AG04450 (cell line): ENCODE measurements around the gene NMUR2. TPM values are rescaled to one million over a fixed set of nuclear protein-coding genes. Genes with fewer than 3 reads are reported as not detected.

ENCODE experiments used
- CTCF ChIA-PET: fragments of 300-600, 350-600 bp; formaldehyde crosslinking; extraction: SDS; loops from one replicate; lab custom pipeline; 2022; ENCODE audit warnings: antibody characterized with exemption, inconsistent platforms; lab: Charles Lee
- POLR2A ChIA-PET: fragments of 350-600 bp; formaldehyde crosslinking; extraction: SDS; loops from one replicate; lab custom pipeline; 2021; ENCODE audit warnings: antibody characterized with exemption, inconsistent platforms; lab: Yijun Ruan, JAX
- DNase-seq: peaks from one replicate; pipeline ENCODE4 v3.0.0-alpha.2; 2011; ENCODE audit warnings: low read depth, low spot score
- H3K27ac ChIP-seq: one replicate; pipeline ENCODE4 v1.5.1; 2012; ENCODE audit warnings: low read depth, low read length, control low read depth
- H3K27me3 ChIP-seq: one replicate; pipeline ENCODE4 v1.6.0; 2012; ENCODE audit warnings: low read length; ENCODE audit not compliant: control insufficient read depth, insufficient read depth
- H3K4me3 ChIP-seq: 2 replicates; pipeline ENCODE4 v1.5.1; 2011; ENCODE audit warnings: mild to moderate bottlenecking, low read depth, low read length, control low read depth
- H3K9me3 ChIP-seq: 2 replicates; pipeline ENCODE4 v1.5.1; 2012; ENCODE audit warnings: low read length; ENCODE audit not compliant: control insufficient read depth, insufficient read depth
- polyA plus RNA-seq: library from polyadenylated mRNA; depleted of rRNA; stranded (reverse); fragments of >200 nt; gene quantifications from 2 replicates; pipeline ENCODE4 v1.2.3, GENCODE V29; 2011
- TF ChIP-seq, protein P1 (sequence below): IDR thresholded peaks from 2 replicates; pipeline ENCODE4 v1.5.1; 2011; ENCODE audit warnings: low read depth, low read length, control low read depth, inconsistent platforms

Gene NMUR2
- polyA plus RNA-seq, 1 experiment: not detected

DNA sequence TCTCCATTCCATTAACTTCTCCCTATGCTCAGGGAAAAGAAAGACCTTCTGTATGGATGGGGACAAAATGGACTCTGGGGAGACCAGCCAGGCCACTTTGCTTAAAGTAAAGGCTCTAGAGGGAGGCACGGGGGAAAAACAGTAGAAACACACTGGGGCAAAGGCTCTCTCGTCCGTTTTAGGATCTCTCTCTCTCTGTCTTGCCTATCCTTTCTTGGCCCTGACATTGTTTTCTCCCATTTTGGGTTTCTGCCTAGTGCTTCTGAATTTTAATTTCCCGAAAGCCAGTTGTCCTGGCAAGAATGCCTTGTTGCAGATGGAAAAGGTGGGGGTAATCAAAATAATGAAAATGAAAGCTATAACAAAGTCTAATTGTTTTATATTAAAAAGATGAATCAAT, 28.2 kb downstream of the NMUR2 start:
- TF ChIP-seq, protein P1, sequence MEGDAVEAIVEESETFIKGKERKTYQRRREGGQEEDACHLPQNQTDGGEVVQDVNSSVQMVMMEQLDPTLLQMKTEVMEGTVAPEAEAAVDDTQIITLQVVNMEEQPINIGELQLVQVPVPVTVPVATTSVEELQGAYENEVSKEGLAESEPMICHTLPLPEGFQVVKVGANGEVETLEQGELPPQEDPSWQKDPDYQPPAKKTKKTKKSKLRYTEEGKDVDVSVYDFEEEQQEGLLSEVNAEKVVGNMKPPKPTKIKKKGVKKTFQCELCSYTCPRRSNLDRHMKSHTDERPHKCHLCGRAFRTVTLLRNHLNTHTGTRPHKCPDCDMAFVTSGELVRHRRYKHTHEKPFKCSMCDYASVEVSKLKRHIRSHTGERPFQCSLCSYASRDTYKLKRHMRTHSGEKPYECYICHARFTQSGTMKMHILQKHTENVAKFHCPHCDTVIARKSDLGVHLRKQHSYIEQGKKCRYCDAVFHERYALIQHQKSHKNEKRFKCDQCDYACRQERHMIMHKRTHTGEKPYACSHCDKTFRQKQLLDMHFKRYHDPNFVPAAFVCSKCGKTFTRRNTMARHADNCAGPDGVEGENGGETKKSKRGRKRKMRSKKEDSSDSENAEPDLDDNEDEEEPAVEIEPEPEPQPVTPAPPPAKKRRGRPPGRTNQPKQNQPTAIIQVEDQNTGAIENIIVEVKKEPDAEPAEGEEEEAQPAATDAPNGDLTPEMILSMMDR: no peak
- CTCF ChIA-PET: no interaction called here
- no peaks in the 10 kb centered on the region for H3K27me3 ChIP-seq

DNA sequence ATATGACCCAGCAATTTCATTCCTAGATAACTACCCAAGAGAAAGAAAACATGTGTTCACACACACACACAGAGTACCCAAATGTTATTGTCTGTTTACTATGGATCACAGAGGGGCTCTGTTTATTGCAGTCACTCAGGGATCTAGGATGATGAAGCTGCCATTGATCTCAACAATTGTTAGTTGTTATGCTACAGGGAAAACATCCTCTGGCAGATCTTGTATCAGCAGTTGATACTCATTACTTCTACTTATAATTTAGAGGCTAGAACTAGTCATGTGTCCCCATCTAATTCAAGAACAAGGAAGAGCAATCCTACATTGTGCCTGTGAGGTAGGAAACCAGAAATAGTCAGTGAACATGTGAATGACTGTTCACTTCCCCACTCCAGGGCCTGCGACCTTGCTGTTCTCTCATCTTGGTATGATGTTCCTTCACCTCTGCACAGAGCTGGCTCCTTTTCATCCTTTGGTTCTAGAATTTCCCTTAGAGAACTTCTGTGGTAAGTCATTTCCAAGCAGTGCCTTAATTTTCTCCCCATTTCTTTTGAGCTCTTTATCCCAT, 30.3 kb downstream of the NMUR2 start:
- Histone ChIP-seq H3K4me3 (no peak overlapping the region), H3K27ac (no peak overlapping the region), H3K27me3 (no peaks in the 10 kb centered on the region), H3K9me3 (no peaks in the 10 kb centered on the region)
- no peak for DNase-seq
- POLR2A ChIA-PET: no interaction called here
- CTCF ChIA-PET: no interaction called here
- TF ChIP-seq, protein P1: no peak

More for the DNA sequence above, 28.2 kb downstream of the NMUR2 start:
- DNase-seq: no peak
- Histone ChIP-seq H3K27ac (no peak overlapping the region), H3K9me3 (no peaks in the 10 kb centered on the region), H3K4me3 (no peak overlapping the region)
- POLR2A ChIA-PET: no interaction called here

DNA sequence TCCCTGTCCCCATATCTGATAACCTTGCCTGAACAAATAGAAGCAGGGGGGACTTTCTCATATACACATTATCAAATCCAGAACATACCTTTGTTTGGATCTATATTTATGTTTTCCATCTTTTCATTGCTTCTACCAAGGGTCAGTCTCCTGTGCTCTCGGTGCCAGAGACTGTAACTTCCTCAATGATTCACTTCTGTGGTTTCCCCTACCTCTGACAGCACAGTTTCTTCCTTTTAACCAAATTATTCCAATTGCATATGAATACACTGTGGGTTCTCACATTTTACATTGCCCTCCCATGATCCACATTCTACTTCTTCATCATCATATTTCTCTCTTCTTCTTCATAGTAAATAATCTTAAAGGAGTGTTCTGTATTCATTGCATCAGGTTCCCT, 32.2 kb downstream of the NMUR2 start:
- CTCF ChIA-PET: no interaction called here
- Histone ChIP-seq H3K27me3 (no peaks in the 10 kb centered on the region), H3K9me3 (no peaks in the 10 kb centered on the region), H3K4me3 (no peak overlapping the region), H3K27ac (no peak overlapping the region)
- no peak for DNase-seq
- POLR2A ChIA-PET: no interaction called here
- TF ChIP-seq, protein P1: no peak

DNA sequence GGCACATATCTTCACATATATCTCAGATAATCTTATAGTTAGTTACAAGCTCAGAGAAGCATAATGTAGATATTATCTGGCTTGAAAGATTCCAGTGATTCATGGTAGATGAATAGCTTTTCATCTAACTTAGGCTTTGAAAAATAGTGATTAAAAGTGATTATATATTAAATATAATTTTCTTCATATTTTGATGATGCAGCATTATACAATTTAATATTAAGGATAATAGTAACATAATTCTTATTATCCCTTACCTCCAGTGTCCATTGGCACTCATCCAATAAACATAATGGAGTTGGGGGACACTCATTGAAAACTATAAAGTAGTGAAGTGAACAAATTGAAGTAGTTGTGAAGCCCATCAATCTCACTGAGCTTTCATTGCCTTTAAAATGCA, 35.8 kb downstream of the NMUR2 start:
- no peak for DNase-seq
- TF ChIP-seq, protein P1: no peak
- Histone ChIP-seq H3K27me3 (no peaks in the 10 kb centered on the region), H3K27ac (no peak overlapping the region), H3K9me3 (no peaks in the 10 kb centered on the region), H3K4me3 (no peak overlapping the region)
- ChIA-PET CTCF (no interaction called here), POLR2A (no interaction called here)

DNA sequence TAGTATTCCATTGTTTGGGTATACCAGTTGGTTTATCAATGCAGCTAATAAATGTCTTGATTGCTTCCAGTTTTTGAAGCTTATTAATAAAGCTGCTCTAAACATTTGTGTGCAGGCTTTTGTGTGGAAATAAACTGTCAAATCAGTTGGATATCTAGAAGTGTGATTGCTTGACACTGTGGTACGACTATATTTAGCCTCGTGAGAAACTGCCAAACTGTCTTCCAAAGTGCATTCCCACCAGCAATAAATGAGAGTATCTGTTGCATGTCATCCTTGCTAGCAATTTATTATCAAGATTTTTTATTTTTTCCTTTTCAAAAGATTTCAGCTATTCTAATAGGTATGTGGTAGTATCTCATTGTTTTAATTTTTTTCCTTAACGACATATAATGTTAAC, 37.5 kb downstream of the NMUR2 start:
- Histone ChIP-seq H3K9me3 (no peaks in the 10 kb centered on the region), H3K4me3 (no peak overlapping the region), H3K27ac (no peak overlapping the region), H3K27me3 (no peaks in the 10 kb centered on the region)
- no peak for DNase-seq
- ChIA-PET CTCF (no interaction called here), POLR2A (no interaction called here)
- TF ChIP-seq, protein P1: no peak
